OCI-LY3 (cell line): ENCODE measurements around the gene ARHGAP35.

Source experiments
- H2AFZ ChIP-seq: fragments of 200-600, 300-600 bp; shearing (Covaris generic); 2 replicates; pipeline ENCODE4 v1.6.0; 2014; ENCODE audit warnings: antibody characterized with exemption, low read depth, low read length
- H3K27ac ChIP-seq: fragments of 200-600, 300-600 bp; sonication (generic); 2 replicates; pipeline ENCODE4 v1.5.1; 2014; ENCODE audit warnings: mild to moderate bottlenecking, low read length, moderate library complexity, mixed read lengths
- H3K27me3 ChIP-seq: fragments of 200-600, 300-600 bp; sonication (generic); 2 replicates; pipeline ENCODE4 v1.6.1; 2014; ENCODE audit warnings: low read depth, low read length, mixed read lengths
- H3K36me3 ChIP-seq: fragments of 200-600, 300-600 bp; sonication (generic); replicated peaks from 2 replicates; pipeline ENCODE3; 2014; ENCODE audit warnings: low read depth, low read length, mixed read lengths
- H3K4me1 ChIP-seq: fragments of 300-600, 200-600 bp; sonication (generic); 2 replicates; pipeline ENCODE4 v1.6.1; 2014; ENCODE audit warnings: low read length, mixed read lengths
- H3K4me2 ChIP-seq: fragments of 200-600, 300-600 bp; sonication (generic); 2 replicates; pipeline ENCODE4 v1.6.1; 2014; ENCODE audit warnings: low read length, mixed read lengths
- H3K4me3 ChIP-seq: fragments of 300-600, 200-600 bp; sonication (generic); 2 replicates; pipeline ENCODE4 v1.5.1; 2014; ENCODE audit warnings: antibody characterized with exemption, mild to moderate bottlenecking, low read length, moderate library complexity
- H3K79me2 ChIP-seq: fragments of 300-600, 200-600 bp; shearing (Covaris generic); 2 replicates; pipeline ENCODE4 v1.6.1; 2014; ENCODE audit warnings: mild to moderate bottlenecking, low read length, mixed read lengths
- H3K9ac ChIP-seq: fragments of 300-600, 200-600 bp; shearing (Covaris generic); 2 replicates; pipeline ENCODE4 v1.6.0; 2014; ENCODE audit warnings: mild to moderate bottlenecking, low read length, moderate library complexity
- H3K9me3 ChIP-seq: fragments of 200-600, 300-600 bp; shearing (Covaris generic); 2 replicates; pipeline ENCODE4 v1.6.1; 2014; ENCODE audit warnings: low read length, mixed read lengths; ENCODE audit not compliant: insufficient read depth
- H4K20me1 ChIP-seq: fragments of 200-600, 300-600 bp; sonication (generic); 2 replicates; pipeline ENCODE4 v1.6.1; 2016; ENCODE audit warnings: low read length, mixed read lengths; ENCODE audit not compliant: insufficient read depth
- CTCF ChIP-seq: fragments of 200-600, 300-600 bp; sonication (generic); IDR thresholded peaks from 2 replicates; pipeline ENCODE4 v1.5.1; 2014; ENCODE audit warnings: antibody characterized with exemption, low read length, low read depth
- EZH2phosphoT487 ChIP-seq: fragments of 200-600 bp; shearing (Covaris generic); IDR thresholded peaks from 2 replicates; pipeline ENCODE4 v1.6.1; 2018; ENCODE audit warnings: antibody characterized with exemption, mixed run types, low read depth

ARHGAP35 gene

GRCh38 chr19:46830864-46831263 lies 29.9 kb upstream of the ARHGAP35 start:
- TF ChIP-seq CTCF = no peak
- TF ChIP-seq EZH2phosphoT487 = no peak
- Histone ChIP-seq H3K9ac (no peak overlapping the region), H3K4me3 (no peak overlapping the region), H3K4me2 (no peak overlapping the region), H2AFZ (no peak overlapping the region), H3K9me3 (no peaks in the 10 kb centered on the region), H3K36me3 (no peaks in the 10 kb centered on the region), H3K27ac (no peak overlapping the region), H3K4me1 (no peaks in the 10 kb centered on the region), H3K79me2 (no peaks in the 10 kb centered on the region), H3K27me3 (no peaks in the 10 kb centered on the region), H4K20me1 (no peaks in the 10 kb centered on the region)

- Histone ChIP-seq H3K9me3 (no peaks in the 10 kb centered on the region), H3K4me3 (no peak overlapping the region)
Measured at GRCh38 chr19:46834121-46834520, 26.7 kb upstream of the ARHGAP35 start.

GRCh38 chr19:46834984-46835383 lies 25.8 kb upstream of the ARHGAP35 start:
- H4K20me1 ChIP-seq = no peaks in the 10 kb centered on the region; the same call in 1 of the 2 replicates
- no peak overlapping the region for H3K4me2 ChIP-seq
- peaks cover 13% of the 10 kb centered on the region for H3K36me3 ChIP-seq
- no peaks in the 10 kb centered on the region for H3K4me1 ChIP-seq
- H3K4me3 ChIP-seq = no peak overlapping the region
- H2AFZ ChIP-seq = no peak overlapping the region
- no peak overlapping the region for H3K27ac ChIP-seq
- H3K9me3 ChIP-seq = no peaks in the 10 kb centered on the region
- H3K27me3 ChIP-seq = no peaks in the 10 kb centered on the region
- no peaks in the 10 kb centered on the region for H3K79me2 ChIP-seq
- H3K9ac ChIP-seq = no peak overlapping the region
- TF ChIP-seq EZH2phosphoT487 = no peak
- no peak for TF ChIP-seq CTCF

More at GRCh38 chr19:46834121-46834520, 26.7 kb upstream of the ARHGAP35 start:
- peaks cover 6% of the 10 kb centered on the region for H3K36me3 ChIP-seq
- H4K20me1 ChIP-seq = no peaks in the 10 kb centered on the region
- no peaks in the 10 kb centered on the region for H3K4me1 ChIP-seq
- H3K27ac ChIP-seq = no peak overlapping the region
- H3K79me2 ChIP-seq = no peaks in the 10 kb centered on the region
- TF ChIP-seq CTCF (no peak), EZH2phosphoT487 (no peak)
- H3K4me2 ChIP-seq = no peak overlapping the region
- no peak overlapping the region for H2AFZ ChIP-seq
- H3K27me3 ChIP-seq = no peaks in the 10 kb centered on the region
- H3K9ac ChIP-seq = no peak overlapping the region

- Histone ChIP-seq H3K4me3 (no peak overlapping the region), H3K9ac (no peak overlapping the region), H2AFZ (no peak overlapping the region), H3K27me3 (no peaks in the 10 kb centered on the region), H3K4me2 (no peak overlapping the region), H4K20me1 (peaks cover 3% of the 10 kb centered on the region; the same call in 1 of the 2 replicates), H3K36me3 (peaks cover 15% of the 10 kb centered on the region), H3K27ac (no peak overlapping the region), H3K9me3 (no peaks in the 10 kb centered on the region), H3K4me1 (no peaks in the 10 kb centered on the region), H3K79me2 (no peaks in the 10 kb centered on the region)
- TF ChIP-seq EZH2phosphoT487 (no peak), CTCF (no peak)
Measured at GRCh38 chr19:46838160-46838559, 22.6 kb upstream of the ARHGAP35 start.
